Glutamatergic neuron (in vitro differentiated cells): ENCODE data around the gene IRF4. TPM values are rescaled to one million over a fixed set of nuclear protein-coding genes. Genes with fewer than 3 reads are reported as not detected.

ENCODE experiments used
- DNase-seq: peaks from one replicate; pipeline ENCODE4 v3.0.0; 2022
- H3K27ac Mint-ChIP-seq: one replicate; pipeline ENCODE4 v1.8.0; 2020; ENCODE audit warnings: mild to moderate bottlenecking, mixed read lengths, inconsistent platforms; ENCODE audit not compliant: unreplicated experiment
- H3K27me3 Mint-ChIP-seq: one replicate; pipeline ENCODE4 v1.8.0; 2020; ENCODE audit warnings: mild to moderate bottlenecking, moderate library complexity, mixed read lengths, inconsistent platforms; ENCODE audit not compliant: unreplicated experiment
- H3K36me3 Mint-ChIP-seq: one replicate; pipeline ENCODE4 v1.8.0; 2020; ENCODE audit warnings: mild to moderate bottlenecking, mixed read lengths, inconsistent platforms; ENCODE audit not compliant: unreplicated experiment
- H3K4me1 Mint-ChIP-seq: one replicate; pipeline ENCODE4 v1.8.0; 2020; ENCODE audit warnings: mild to moderate bottlenecking, low read depth, mixed read lengths, inconsistent platforms; ENCODE audit not compliant: unreplicated experiment
- H3K4me3 Mint-ChIP-seq: one replicate; pipeline ENCODE4 v1.8.0; 2020; ENCODE audit warnings: mild to moderate bottlenecking, mixed read lengths, inconsistent platforms; ENCODE audit not compliant: unreplicated experiment
- H3K9me3 Mint-ChIP-seq: one replicate; pipeline ENCODE4 v1.8.0; 2020; ENCODE audit warnings: mild to moderate bottlenecking, moderate library complexity, mixed read lengths, inconsistent platforms; ENCODE audit not compliant: unreplicated experiment
- total RNA-seq: library from RNA; stranded (reverse); fragmentation: NEBNext Ultra II Directional; extraction: Animal tissue kit (Norgen Biotek cat#: 25700); gene quantifications from one replicate; pipeline ENCODE4 v1.2.1, GENCODE V29; 2021; ENCODE audit not compliant: unreplicated experiment
- TF ChIP-seq, protein P1 (sequence below): fragments of 200-600 bp; sonication (generic); IDR thresholded peaks from one replicate; pipeline ENCODE4 v1.5.0; 2021; ENCODE audit not compliant: partially characterized antibody, unreplicated experiment

Gene IRF4
- total RNA-seq, 1 donor from 2014 or later: 0.37 TPM

- Mint-ChIP-seq H3K27ac (no peak overlapping the region), H3K9me3 (peaks cover 6% of the 10 kb centered on the region), H3K36me3 (peaks cover 14% of the 10 kb centered on the region), H3K4me3 (no peak overlapping the region), H3K27me3 (no peaks in the 10 kb centered on the region), H3K4me1 (peaks cover 7% of the 10 kb centered on the region)
- TF ChIP-seq, protein P1, sequence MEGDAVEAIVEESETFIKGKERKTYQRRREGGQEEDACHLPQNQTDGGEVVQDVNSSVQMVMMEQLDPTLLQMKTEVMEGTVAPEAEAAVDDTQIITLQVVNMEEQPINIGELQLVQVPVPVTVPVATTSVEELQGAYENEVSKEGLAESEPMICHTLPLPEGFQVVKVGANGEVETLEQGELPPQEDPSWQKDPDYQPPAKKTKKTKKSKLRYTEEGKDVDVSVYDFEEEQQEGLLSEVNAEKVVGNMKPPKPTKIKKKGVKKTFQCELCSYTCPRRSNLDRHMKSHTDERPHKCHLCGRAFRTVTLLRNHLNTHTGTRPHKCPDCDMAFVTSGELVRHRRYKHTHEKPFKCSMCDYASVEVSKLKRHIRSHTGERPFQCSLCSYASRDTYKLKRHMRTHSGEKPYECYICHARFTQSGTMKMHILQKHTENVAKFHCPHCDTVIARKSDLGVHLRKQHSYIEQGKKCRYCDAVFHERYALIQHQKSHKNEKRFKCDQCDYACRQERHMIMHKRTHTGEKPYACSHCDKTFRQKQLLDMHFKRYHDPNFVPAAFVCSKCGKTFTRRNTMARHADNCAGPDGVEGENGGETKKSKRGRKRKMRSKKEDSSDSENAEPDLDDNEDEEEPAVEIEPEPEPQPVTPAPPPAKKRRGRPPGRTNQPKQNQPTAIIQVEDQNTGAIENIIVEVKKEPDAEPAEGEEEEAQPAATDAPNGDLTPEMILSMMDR: peak; percentile 13
- DNase-seq: no peak
These were observed 17.1 kb downstream of the IRF4 start for GRCh38 chr6:408599-409102.

DNA sequence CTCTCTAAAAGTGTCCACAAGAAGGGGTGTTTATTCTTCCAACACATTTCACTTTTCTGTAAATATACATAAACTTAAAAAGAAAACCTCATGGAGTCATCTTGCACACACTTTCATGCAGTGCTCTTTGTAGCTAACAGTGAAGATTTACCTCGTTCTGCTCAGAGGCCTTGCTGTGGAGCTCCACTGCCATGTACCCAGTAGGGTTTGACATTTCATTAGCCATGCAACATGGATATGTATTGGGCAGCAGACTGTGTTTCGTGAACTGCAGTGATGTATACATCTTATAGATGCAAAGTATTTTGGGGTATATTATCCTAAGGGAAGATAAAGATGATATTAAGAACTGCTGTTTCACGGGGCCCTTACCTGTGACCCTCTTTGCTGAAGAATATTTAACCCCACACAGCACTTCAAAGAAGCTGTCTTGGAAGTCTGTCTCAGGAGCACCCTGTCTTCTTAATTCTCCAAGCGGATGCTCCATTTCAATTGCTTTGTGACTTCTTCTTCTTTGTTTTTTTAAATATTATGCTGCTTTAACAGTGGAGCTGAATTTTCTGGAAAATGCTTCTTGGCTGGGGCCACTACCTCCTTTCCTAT is 17.9 kb downstream of the IRF4 start:
- Mint-ChIP-seq H3K4me1 (peaks cover 7% of the 10 kb centered on the region), H3K27me3 (no peaks in the 10 kb centered on the region), H3K4me3 (no peak overlapping the region)

DNA sequence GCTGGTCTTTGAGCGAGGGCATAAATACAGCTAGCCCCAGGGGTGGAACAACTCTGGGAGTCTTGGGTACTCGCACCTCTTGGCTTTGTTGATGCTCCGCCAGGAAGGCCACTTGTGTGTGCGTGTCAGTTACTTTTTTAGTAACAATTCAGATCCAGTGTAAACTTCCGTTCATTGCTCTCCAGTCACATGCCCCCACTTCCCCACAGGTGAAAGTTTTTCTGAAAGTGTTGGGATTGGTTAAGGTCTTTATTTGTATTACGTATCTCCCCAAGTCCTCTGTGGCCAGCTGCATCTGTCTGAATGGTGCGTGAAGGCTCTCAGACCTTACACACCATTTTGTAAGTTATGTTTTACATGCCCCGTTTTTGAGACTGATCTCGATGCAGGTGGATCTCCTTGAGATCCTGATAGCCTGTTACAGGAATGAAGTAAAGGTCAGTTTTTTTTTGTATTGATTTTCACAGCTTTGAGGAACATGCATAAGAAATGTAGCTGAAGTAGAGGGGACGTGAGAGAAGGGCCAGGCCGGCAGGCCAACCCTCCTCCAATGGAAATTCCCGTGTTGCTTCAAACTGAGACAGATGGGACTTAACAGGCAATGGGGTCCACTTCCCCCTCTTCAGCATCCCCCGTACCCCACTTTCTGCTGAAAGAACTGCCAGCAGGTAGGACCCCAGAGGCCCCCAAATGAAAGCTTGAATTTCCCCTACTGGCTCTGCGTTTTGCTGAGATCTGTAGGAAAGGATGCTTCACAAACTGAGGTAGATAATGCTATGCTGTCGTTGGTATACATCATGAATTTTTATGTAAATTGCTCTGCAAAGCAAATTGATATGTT is 19.2 kb downstream of the IRF4 start:
- no peaks in the 10 kb centered on the region for H3K27me3 Mint-ChIP-seq
- peaks cover 7% of the 10 kb centered on the region for H3K4me1 Mint-ChIP-seq
- no peak overlapping the region for H3K4me3 Mint-ChIP-seq
- H3K36me3 Mint-ChIP-seq: peaks cover 6% of the 10 kb centered on the region
- H3K27ac Mint-ChIP-seq: no peak overlapping the region
- H3K9me3 Mint-ChIP-seq: peaks cover 3% of the 10 kb centered on the region
- DNase-seq: no peak
- TF ChIP-seq, protein P1: no peak

More for the DNA sequence above, 17.9 kb downstream of the IRF4 start:
- Mint-ChIP-seq H3K9me3 (no peaks in the 10 kb centered on the region), H3K36me3 (peaks cover 7% of the 10 kb centered on the region), H3K27ac (no peak overlapping the region)
- no peak for DNase-seq
- TF ChIP-seq, protein P1: no peak

DNA sequence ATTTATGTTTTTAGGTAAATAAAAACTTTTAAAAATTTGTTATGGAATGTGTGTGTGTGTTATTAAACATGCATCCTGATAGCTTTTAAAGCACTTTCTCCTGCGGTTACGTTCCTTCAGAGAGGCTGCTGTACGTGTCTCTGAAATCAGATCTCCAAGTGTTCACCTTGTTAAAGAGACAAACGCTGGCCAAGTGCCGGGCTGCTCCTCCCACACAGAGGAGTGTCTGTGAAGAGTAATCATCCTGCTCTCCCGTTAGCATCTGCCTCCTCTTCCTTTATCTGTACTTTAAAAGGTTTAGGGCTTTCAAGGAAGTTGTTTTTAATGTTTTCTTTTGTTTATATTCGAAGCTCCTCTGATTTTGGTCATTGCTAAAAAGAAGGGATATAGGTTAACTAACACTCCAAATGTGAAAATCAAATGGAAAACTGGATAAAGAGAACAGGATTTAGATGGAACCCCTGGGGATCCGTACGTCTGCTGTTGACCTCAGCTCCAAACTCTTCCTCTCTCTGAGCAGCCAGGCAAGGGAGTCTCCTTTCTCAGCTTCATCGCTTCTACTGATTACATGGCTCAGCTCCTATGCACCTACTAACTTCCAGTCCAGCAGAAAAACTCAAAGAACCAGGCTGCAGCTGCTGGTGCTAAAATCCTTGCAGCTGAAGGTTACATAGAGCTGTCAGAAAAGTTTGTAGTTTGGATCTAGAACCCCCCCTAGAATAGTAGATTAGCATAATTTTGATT is 20.0 kb downstream of the IRF4 start:
- TF ChIP-seq, protein P1: no peak
- no peaks in the 10 kb centered on the region for H3K27me3 Mint-ChIP-seq
- no peak for DNase-seq

More for the DNA sequence above, 20.0 kb downstream of the IRF4 start:
- no peak overlapping the region for H3K27ac Mint-ChIP-seq
- peaks cover 6% of the 10 kb centered on the region for H3K36me3 Mint-ChIP-seq
- peak overlapping the region; percentile 16 for H3K4me3 Mint-ChIP-seq
- H3K9me3 Mint-ChIP-seq: peaks cover 3% of the 10 kb centered on the region
- peaks cover 7% of the 10 kb centered on the region for H3K4me1 Mint-ChIP-seq
